Stimulated activated CD4-positive, alpha-beta T cell treated with anti-CD3 and anti-CD28 coated beads, Interleukin-4, amount 100 ng/mL, for 1 hour (primary cell): ENCODE data around the gene AP1G2.

Experiments used
- DNase-seq: peaks from one replicate; pipeline ENCODE4 v3.0.0-alpha.2; 2020

Gene AP1G2

DNA sequence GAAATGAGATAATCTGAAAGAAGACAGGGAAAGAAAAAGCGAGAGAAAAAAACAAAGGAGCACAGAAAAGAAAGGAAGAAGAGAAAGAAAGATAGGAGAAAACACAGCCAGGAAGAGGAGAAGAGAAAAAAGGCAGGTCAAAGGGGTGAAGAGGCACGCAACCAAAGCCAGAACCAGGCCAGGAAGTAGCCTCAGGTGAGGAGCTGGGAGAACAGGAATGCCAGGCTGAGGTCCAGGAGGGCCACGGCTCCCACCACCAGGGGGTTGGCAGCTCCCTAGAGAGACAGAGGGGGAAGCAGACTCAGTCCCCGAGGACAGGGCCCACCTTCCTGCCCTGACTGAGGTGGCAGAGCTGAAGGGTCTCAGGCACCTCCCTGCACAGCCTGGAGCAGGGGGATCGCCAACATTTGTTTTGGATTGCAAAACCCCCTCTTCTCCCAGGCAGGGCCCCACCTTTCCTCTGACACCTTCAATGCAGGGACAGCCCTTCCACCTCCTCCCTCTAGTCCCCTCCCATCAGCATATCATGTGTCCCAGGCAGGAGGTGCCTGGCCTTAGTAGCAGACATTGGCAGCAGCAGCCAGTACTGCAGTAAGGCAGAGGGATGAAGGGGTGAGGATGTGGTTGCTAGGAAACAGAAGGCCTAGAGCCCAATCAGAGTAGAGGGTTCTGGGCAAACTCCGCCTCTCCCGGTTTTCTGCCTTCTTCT lies 2.0 kb upstream of the AP1G2 start:
- no peak for DNase-seq

DNA sequence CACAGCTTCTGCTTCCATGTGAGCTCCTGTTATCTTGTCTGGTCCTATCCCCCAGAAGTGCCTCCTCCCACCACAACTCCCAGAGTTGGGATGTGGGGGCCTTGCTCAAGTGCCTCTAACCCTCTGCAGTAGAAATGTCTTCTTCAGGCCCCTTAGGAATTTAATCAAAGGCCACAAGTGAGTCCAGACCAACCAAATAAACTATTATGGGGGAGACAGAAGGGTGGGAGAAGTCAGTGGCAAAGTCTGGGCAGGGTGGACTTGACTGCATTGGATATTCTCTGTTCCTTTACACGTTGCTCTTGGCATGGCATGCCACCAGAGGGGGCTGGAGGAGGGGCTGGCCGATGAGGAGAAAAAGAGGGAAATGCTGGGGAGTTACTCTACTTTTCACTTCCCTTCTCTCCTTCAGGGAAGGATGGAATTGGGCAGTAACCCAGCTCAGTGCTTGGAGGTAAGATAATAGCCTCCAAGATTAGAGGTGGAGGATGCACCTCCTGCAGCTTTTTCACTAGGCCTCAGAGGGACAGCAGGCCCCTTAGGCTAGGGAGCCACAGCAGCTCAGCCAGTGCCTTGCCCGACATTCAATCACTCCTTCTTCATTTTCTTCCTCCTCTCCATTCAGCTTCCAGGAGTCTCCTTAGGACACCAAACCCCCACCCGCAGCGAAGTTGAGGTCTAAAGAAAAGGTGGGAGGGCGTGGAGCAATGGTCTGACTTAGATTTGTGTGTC lies 1.2 kb upstream of the AP1G2 start:
- no peak for DNase-seq

DNA sequence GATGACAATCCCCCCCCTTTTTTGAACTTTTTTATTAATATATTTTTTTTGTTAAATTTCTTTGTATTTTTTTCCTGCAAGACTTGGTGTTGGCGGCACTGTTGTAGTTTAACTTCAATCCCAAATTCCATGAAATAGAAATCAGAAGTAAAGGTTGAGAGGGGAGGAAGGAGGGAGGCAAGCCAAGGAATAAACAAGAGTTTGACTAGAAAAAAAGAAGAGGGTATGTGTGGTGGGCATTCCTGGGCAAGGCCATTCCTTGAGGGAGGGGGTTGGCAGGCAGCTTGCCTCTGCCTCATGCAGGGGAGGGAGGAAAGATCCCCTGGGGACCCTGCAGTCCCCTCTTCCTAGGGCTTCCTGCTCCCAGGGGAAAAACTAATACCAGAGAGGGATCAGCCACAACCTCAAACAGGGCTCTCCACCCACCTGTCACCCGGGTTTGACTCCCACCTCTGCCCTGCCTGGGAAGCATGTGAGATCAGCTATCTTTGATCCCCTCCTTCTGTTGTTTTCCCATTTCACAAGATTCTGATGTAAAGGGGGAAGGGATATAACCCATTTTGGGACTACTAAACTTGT lies 519 bp upstream of the AP1G2 start:
- no peak for DNase-seq

DNA sequence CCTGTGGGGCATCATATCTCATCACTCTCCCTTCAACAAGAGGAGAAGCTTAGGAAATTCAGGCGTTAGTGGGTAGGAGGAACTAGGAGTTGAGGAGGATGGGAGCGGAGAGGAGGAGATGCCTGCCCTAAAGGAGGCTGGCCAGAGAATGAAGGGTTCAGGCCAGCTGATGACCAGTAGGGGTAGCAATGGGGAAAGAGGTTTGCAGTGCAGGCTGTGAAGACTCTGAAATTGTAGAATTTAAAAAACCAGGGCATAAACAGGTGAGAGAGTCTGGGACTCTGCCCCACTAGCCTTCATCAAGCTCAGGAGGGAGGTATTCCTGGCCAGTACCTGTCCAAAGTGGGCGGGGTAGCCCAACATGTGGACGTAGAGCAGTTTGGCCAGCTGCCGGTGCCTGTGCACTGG lies 809 bp downstream of the AP1G2 start:
- no peak for DNase-seq

DNA sequence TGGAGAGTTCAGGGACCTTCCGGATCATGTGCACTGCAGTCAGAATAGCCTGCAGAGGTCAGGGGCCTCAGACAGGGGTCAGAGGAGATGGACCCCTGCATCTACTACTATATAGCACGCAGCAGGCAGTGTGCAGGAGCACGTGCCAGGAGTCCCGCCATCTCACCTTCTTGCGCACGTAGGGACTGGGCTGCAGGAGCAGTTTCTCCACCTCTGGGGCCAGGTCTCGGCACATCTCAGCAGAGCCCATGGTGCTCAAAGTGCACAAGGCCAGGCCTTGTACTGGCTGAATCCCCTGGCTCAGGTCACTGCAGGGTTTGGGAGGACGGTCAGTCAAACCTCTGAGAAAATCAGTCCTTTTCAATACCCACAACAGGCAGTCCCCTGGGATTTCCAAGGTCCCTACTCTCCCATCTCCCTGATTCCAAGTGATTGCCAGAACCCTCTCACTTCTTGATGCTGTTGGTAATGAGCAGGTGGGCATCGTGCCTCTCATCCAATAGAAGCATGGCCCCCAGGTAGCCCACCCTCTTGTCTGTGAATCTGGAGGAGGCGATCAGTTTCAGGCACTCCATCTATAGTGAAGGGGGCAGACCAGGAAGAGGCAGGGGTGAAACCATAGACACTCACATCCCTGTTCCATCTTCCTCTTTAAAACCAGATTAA lies 1.3 kb downstream of the AP1G2 start:
- DNase-seq: no peak

DNA sequence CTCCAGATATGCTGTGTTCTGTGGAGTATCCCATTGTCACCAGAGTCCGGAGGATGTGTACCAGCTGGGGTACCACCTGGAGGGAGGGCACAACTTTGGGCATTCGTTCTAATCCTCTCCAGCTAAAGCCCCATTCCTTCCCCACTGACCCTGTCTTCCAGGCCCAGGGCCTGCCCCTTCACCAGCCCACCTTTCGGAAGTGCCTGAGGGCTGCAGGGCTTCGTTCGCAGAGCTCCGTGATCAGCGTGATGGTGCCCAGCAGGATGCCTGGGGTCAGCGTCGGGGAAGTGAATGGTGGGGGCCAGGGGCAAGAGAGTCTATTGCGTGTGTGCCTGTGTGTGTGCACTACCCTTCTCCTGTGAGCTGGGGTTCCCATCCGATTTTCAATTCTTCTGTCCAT lies 2.0 kb downstream of the AP1G2 start:
- DNase-seq: no peak

DNA sequence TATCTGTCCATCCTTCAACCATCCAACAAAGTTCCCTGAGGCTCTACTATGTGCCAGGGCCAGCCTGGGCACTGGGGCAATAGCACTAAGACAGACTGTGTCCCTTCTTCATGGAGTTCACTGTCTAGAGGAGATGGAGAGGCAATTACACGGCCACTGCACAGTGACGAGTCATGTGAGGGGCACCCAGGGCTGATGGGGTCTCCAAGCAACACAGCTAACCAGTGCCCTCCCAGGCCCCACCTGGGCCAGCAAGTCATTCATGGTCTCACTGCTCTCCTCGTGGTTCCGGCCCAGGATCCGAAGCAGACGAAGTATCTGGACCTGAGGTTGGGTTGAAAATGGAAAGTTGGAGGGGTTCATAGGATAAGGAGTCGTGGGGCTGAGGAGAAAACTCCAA lies 2.7 kb downstream of the AP1G2 start:
- no peak for DNase-seq

DNA sequence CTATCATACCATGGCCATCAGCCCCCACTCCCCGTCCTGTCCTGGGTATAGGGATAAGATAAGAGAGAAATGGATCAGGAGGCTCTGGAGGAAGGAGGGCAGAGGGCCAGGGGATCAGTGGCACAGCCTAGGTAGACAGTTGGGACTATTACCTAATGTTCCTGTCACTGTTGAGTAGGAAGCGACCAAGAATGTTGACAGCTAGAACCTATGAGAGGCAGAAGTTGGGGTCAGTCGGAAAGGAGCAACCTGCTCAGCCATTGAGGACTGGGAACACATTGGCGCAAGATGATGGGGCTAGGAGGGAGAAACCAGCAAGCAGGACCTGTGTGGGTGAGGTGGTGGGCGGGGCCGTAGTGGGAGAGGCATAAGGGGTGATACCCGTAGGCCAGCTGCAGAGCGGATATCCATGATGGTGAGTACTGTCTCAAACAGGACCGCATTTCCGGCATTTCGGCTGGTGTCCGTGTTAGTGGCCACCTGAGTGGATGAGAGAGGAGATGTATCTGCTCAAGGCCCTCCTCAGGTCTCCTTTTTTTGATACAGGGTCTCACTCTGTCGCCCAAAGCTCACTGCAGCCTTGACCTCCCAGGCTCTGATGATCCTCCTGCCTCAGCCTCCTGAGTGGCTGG lies 3.3 kb downstream of the AP1G2 start:
- no peak for DNase-seq

DNA sequence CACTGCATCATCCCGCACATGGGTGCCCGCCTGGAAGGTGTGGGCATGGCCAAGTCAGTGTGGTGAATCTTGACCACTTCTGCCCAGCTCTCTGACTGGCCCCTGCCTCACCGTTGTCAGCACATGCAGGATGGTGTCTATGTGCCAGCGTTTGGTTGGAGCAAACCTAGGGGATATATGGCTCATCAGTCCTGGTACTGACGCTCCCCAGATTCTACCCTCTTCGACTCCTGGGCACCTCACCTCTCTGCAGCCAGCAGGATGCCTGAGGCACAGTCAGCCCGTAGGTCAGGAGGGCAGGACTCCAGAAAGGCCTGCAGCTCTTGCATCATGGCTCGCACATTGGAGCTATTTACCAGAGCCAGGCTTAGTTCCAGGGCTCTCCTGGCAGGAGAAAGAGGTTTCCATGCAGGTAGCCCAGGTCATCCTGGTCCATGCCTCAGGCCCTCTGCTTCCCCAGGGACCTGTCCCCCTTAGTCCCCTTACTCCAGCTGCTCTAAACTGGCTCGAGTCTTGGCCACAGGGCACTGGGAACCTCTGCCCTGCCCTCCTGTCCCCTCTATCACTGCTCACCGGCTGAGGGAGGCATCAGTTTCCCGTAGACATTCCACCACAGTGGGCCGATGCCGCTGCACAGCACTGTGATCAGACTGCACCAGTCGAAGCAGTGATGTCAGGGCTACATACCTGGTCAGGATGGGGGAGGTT lies 4.0 kb downstream of the AP1G2 start:
- no peak for DNase-seq

DNA sequence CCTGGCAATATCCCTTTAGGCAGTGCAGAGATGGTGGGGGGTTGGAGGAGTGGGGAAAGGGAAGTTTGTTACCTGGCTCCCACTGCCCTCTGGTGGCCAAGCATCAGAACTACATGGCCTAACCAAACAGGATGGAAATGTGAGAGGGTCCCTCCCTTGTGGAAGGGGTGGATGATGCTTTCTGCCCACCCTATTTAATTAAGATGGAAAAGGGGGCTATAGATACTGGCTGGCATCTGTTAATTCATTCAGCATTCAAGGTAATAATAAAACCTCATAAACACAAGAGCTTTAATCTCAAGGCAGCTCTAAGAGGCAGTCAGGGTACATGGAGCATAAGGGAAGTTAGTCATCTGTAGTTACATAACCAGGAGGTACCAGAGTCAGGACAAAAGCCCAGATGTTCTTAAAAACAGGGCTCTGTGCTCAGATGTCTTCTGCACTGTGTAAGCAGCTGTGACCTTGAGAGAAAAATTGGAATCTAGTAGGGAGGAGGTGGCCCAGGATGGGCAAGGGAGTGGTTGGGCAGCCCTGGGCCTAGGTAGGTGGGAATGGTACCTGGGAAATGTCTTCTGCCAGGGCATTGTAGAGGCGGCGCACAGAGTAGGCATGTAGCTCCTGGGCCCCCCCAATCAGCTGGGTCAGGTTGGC lies 4.6 kb downstream of the AP1G2 start:
- peak; percentile 63 for DNase-seq

DNA sequence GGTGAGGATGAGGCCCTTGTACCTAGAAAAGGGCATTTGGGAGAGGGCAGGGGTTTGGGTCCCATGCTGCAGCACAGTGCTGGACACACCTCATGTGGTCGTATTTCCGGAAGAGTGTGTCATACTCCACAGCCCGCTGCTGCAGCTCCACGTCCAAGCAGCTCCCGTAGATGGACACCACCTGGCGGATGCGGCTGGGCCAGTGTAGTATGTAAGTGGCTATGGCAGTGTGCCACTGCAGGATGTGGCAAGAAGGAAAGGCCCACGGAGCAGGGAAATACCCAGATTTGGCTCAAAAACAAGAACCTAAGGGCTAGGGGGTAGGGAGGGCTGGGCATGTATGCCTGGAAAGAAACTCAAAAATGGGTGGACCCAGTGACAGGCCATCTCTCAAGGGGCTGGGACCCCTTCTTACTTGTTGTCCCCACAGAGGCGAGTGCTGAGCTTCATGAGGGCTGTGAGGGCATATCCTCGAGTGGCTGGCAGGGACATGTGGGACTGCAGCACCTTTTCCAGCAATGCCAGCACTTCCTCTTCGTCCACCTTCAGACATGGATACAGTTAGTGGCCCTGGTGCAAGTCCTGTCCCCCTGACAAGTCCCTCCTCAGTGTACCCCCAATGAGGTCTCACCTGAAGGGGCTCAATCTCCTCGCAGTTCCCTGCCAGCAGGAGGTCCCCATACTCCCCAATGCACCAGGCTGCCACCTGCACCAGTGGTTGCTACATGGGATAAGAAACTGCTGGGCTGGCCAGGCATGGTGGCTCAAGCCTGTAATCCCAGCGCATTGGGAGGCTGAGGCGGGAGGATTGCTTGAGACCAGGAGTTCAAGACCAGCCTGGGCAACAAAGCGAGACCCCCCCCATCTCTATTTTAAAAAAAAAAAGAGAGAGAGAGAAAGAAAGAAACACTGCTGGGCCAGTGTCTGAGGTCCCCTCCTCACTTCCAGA lies 5.4 kb downstream of the AP1G2 start:
- DNase-seq: no peak

DNA sequence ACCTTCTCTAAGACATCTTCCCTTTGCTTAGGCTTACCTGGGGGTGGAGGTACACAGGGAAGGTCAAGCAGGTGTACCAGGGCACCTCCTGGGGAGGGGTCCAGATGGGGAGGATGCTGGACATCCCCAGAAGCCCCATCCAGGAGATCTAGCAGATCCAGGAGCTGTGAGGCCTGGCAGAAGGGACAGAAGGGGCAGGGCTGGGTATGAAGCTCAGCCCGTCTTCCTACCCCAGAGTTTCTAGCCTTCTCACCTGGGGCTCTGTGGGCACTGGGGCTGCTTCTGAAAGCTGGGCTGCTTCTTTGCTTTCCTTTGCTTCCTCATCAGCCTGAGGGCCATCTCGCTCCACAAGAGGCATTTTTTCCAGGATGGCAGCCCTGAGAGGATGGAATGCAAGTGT lies 6.3 kb downstream of the AP1G2 start:
- DNase-seq: no peak

DNA sequence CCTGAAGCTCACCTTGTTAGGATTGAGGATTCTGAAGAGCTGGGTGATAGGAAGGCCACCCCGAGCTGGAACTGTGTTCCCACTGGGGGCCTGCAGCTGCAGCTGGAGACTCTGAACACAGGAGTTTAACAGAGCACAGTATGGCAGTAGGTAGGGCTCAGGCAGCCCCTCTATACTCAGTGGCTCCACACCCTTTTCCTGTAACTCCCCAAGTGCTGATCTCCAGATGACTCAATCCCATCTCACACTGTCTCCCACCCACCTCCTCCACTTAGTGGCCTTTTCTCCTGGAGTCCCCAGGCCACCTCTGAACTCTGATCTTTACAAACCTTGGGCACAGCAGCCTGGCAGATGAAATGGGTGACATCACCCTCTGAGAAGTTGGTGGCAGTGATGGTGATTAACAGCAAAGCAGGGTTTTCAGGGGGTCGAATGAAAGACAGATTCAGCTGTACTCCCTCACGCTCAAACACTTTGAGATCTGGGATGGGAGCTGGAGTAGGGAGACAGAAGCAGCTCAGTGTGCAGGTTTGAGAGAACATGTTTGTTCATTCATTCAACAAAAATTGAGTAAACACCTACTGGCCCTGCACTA lies 7.6 kb downstream of the AP1G2 start:
- no peak for DNase-seq

DNA sequence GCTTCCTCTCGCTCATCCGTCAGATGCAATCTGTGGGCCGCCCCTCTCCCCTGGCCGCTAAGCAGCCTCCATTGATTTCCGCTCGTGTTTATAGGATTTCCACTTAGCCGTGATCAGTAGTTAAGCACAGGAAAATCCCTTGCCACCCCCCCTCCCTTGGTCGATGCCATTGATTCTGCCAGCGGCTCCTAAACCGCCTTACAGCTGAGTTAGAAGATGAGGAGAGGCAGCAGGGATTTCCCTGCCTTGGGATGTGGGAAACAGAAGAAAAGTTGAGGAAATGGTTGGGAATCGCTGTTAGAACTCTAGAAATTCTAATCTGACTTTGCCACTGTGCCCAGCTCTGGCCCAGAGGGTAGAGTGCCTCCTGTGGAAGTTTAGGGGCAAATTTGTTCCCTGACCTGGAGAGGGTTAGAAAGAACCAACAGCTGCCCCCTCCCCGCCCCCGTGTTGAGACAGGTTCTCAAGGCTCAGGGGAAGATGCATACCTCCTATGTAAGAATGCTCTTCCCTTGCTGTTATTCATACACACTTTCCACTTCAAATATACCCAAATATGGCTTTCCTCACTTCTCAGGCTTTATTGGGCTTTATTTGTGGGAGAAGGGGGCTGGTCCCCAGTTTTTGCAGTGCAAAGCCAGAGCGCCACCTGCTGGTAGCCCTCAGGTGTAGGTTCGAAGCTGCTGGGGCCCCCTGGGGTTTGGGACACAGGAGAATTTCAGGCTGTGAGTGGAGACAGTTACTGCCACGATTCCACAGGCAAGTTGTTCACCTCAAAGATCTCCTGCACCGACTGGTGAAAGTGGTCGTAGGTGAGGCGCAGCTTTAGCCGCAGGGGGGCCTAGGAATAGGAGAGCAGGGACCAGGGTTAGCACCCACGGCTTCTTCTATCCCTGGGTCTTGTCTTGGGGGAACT lies 8.3 kb downstream of the AP1G2 start:
- DNase-seq: peak; percentile 75

DNA sequence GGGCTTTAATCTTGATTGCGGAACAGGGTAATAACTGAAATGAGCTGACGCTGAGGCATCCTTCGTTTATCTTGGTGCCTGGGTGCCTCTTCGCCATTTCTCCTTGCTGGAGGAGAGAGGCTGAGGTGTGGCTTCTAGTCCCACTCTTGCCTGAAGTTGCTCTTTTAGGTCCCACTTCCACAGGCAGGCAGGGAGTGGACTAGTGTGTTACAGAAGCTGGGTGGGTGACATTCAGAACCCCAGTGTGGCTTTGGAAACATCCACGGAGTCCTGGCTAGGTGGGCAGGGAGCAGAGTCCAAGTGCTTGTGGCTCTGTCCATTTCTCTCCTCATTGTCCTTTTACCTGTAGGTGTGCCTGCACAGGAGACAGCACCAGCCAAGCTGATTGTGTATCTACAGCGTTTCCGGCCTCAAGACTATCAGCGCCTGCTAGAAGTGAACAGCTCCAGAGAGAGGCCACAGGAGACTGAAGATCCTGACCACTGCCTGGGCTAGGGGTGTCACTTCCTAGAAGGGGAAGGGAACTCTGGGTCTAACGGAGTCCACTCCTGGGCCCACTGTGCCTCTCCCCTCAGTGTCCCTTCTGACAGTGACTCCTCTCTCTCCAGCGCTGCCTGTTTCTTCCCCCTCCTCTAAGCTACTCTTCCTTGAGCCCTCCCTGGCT lies 9.1 kb downstream of the AP1G2 start:
- DNase-seq: no peak

DNA sequence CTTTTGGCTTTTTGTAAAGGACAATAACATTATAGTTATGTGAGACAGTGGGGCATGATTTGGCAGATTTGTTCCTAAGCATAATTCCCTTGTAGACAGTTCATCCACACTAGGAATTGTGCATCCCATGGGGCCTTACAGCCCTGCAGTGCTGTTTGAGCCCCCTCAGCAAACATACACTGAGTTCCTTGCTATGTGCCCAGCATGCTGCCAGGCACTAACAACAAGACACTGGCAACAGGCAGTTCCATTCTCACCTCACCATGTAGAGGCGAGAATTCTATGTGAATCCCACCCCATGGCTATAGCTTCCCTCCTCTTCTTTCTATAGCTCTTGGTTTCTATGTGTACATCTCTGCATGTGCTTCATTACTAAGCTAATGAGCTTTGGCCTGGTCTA lies 9.6 kb downstream of the AP1G2 start:
- no peak for DNase-seq

DNA sequence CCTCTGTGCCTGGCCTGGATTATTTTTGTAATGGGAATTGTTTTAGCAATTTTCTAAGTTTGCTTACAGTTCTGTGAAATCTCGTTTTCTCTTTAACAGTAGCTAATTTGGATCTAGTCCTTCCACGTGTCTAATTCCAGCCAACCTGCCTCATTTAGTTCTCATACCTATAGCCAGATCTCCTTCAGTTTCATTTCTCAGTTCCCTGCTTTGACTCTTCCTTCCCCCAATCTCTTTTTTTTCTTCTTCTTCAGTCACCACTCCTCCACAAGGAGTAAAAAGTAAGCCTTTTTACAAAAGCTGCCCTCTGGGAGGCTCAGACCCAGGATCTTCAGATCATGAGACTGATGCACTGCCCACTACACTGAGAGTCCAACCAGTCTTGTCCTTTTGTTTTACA lies 10.1 kb downstream of the AP1G2 start:
- no peak for DNase-seq

DNA sequence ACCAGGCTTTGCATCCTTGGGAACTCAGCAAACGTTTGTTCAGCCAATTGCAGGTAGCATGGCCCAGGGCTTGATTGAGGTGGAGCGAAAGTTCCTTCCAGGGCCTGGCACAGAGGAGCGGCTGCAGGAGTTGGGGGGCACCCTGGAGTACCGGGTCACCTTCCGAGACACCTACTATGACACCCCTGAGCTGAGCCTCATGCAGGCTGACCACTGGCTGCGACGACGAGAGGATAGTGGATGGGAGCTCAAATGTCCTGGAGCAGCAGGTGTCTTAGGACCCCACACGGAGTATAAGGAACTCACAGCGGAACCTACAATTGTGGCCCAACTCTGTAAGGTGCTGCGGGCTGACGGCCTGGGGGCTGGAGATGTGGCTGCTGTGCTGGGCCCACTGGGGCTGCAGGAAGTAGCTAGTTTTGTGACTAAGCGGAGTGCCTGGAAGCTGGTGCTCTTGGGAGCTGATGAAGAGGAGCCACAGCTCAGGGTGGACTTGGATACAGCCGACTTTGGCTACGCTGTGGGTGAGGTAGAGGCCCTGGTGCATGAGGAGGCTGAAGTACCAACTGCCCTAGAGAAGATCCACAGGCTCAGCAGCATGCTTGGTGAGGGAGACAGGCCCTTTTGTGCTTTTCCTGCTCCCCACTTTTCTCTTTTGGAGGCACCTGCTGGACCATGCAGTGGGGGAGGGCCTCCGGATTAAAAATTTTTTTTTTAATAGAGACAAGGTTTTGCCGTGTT lies 10.7 kb downstream of the AP1G2 start:
- no peak for DNase-seq
